ENCODE results near the gene ADAMTSL1. TPM values are rescaled to one million over a fixed set of nuclear protein-coding genes. Genes with fewer than 3 reads are reported as not detected.

Gene ADAMTSL1
- total RNA-seq, 3 donors from 2014 or later, result 3.6 to 7.5 (median 4.2) TPM

DNA sequence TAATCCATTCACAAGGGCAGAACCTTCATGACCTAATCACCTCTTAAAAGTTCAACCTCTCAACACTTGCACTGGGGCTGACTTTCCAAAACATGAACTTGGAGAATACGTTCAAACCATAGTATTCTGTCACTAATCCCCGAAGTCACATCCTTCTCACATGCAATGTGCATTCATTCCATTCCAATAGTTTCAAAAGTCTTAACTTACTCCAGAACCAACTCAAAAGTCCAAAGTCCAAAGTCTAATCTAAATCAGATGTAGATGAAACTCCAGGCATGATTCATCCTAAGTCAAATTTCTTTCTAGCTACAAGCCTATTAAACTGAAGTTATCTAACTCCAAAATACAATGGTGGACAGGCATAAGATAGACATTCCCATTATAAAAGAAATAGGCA is 21.7 kb upstream of the ADAMTSL1 start:
- H3K4me1 ChIP-seq, result peaks cover 0 to 7% of the 10 kb centered on the region in 2 donors
- H3K9me3 ChIP-seq, result no peaks in the 10 kb centered on the region
- DNase-seq (ENCODE audit: low spot score in 2 of 2), result no peak
- intact Hi-C loops (cut with DNase I; ENCODE audit: low total_unique reads), result no loop called here
- no peaks in the 10 kb centered on the region for H3K27me3 ChIP-seq
- TF ChIP-seq, protein P1, sequence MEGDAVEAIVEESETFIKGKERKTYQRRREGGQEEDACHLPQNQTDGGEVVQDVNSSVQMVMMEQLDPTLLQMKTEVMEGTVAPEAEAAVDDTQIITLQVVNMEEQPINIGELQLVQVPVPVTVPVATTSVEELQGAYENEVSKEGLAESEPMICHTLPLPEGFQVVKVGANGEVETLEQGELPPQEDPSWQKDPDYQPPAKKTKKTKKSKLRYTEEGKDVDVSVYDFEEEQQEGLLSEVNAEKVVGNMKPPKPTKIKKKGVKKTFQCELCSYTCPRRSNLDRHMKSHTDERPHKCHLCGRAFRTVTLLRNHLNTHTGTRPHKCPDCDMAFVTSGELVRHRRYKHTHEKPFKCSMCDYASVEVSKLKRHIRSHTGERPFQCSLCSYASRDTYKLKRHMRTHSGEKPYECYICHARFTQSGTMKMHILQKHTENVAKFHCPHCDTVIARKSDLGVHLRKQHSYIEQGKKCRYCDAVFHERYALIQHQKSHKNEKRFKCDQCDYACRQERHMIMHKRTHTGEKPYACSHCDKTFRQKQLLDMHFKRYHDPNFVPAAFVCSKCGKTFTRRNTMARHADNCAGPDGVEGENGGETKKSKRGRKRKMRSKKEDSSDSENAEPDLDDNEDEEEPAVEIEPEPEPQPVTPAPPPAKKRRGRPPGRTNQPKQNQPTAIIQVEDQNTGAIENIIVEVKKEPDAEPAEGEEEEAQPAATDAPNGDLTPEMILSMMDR (IDR thresholded peaks at IDR 0.05), result no peak
- TF ChIP-seq POLR2A (IDR thresholded peaks at IDR 0.05), result no peak
- TF ChIP-seq POLR2AphosphoS5 (IDR thresholded peaks at IDR 0.05), result no peak
- no peaks in the 10 kb centered on the region for H3K36me3 ChIP-seq
- H3K4me3 ChIP-seq, result no peak overlapping the region
- H3K27ac ChIP-seq, result peak overlapping the region in 1 of 2 donors; percentile 22

DNA sequence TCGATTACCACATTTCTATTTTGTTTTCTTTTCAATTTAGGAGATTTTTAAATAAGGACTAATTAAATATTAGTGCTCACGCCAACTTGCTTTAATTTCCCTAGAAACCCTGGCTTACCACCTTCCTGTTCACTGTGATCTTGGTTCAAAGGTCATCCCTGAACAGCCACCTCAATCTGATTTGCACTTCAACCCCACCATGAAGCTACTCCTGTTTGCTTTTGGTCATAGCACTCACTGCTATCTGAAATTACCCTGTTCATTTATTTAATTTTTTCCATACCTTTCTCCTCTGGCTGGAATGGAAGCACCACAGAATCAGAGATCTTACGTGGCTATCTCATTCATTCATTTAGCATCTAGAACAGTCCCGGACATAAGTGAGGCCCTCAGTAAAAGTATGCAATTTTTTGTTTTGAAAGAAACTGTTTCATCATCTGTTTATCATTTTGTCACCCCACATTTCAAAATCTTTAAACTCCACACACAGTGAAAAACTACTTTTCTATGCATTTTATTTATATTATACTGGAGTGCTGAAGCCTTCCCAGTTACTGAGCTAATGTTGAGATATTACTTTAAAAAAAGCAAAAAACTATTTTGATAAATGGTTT is 17.2 kb upstream of the ADAMTSL1 start:
- no peaks in the 10 kb centered on the region for H3K27me3 ChIP-seq
- H3K36me3 ChIP-seq, result no peaks in the 10 kb centered on the region
- no peak for TF ChIP-seq POLR2A (IDR thresholded peaks at IDR 0.05)
- TF ChIP-seq, protein P1 (IDR thresholded peaks at IDR 0.05), result no peak
- intact Hi-C loops (cut with DNase I; ENCODE audit: low total_unique reads), result no loop called here
- no peak overlapping the region for H3K27ac ChIP-seq
- H3K9me3 ChIP-seq, result no peaks in the 10 kb centered on the region
- H3K4me3 ChIP-seq, result no peak overlapping the region
- no peaks in the 10 kb centered on the region for H3K4me1 ChIP-seq
- DNase-seq (ENCODE audit: low spot score in 2 of 2), result no peak

DNA sequence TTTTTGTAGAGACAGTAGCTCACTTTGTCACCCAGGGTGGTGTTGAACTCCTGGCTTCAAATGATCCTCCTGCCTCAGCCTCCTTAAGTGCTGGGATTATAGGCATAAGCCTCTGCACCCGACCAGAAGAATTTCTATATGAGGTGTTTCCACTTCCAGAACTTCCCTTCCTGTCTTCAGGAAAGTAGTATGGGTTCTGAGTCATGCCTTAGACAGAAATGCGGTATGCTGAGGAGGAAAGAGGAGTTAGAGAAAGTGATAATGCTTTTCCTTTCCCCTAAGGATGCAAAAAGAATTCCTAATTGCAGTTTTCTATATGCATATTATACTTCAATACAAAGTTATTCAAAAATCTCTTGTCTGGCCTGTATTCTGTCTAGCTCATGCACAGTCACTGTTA is 16.4 kb upstream of the ADAMTSL1 start:
- Histone ChIP-seq H3K36me3 (no peaks in the 10 kb centered on the region), H3K27me3 (no peaks in the 10 kb centered on the region), H3K4me3 (no peak overlapping the region), H3K4me1 (no peaks in the 10 kb centered on the region), H3K27ac (no peak overlapping the region), H3K9me3 (no peaks in the 10 kb centered on the region)
- DNase-seq (ENCODE audit: low spot score in 2 of 2), result no peak
- intact Hi-C loops (cut with DNase I; ENCODE audit: low total_unique reads), result no loop called here
- TF ChIP-seq POLR2AphosphoS5 (IDR thresholded peaks at IDR 0.05) (no peak), POLR2A (IDR thresholded peaks at IDR 0.05) (no peak)
- TF ChIP-seq, protein P1 (IDR thresholded peaks at IDR 0.05), result no peak

DNA sequence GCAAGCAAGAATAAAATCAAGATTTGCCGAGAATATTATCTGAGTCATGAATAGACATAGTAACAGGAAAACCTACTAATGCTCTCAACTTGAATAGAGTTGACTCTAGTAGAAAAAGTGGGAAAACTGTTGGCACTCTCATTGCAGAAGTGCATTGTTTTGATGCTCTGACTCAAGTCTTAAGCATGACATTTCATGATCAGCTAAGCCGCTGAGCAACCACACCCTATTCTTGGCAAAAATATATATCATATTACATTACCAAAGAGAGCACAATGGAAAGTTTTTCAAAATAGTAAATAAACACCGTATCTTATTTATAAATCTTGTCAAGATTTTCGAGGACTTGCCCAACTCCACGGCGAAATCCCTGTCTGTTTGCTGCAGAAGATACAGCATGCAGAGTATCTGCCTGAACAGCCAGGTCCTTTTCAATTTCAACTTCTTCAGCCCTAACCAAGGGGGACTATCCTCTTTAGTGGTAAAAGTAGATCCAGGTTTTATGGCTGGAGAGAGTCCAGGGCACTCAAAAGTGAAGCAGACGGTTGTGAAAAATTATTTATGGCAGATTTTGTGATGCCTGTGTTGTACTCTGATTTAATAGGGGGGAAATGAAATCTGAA is 13.9 kb upstream of the ADAMTSL1 start:
- intact Hi-C loops (cut with DNase I; ENCODE audit: low total_unique reads), result no loop called here
- H3K27me3 ChIP-seq, result no peaks in the 10 kb centered on the region

DNA sequence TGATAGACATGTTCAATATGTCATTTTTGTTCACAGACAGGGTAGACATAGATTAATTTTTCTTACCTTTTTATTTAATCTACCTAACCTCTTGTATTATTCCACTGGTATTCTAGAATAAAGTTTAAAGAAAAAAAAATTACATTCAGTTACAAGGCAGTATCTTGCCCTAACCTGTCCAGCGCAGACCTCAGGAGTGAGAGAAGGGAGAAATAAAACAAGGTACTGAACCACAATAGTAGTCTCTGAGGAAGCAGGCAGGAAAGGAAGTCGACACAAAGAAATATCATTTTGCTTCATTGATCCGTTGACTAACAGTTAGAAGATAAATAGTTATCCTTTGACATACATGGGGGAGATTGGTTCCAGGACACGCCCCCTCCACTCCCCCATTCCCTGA is 12.5 kb upstream of the ADAMTSL1 start:
- intact Hi-C loops (cut with DNase I; ENCODE audit: low total_unique reads), result no loop called here
- Histone ChIP-seq H3K36me3 (no peaks in the 10 kb centered on the region), H3K4me3 (no peak overlapping the region), H3K4me1 (no peaks in the 10 kb centered on the region), H3K27me3 (no peaks in the 10 kb centered on the region), H3K27ac (no peak overlapping the region), H3K9me3 (no peaks in the 10 kb centered on the region)
- TF ChIP-seq, protein P1 (IDR thresholded peaks at IDR 0.05), result no peak
- no peak for TF ChIP-seq POLR2AphosphoS5 (IDR thresholded peaks at IDR 0.05)
- TF ChIP-seq POLR2A (IDR thresholded peaks at IDR 0.05), result no peak
- DNase-seq (ENCODE audit: low spot score in 2 of 2), result no peak

More for the DNA sequence above, 13.9 kb upstream of the ADAMTSL1 start:
- TF ChIP-seq POLR2AphosphoS5 (IDR thresholded peaks at IDR 0.05) (no peak), POLR2A (IDR thresholded peaks at IDR 0.05) (no peak)
- TF ChIP-seq, protein P1 (IDR thresholded peaks at IDR 0.05), result no peak
- DNase-seq (ENCODE audit: low spot score in 2 of 2), result no peak
- Histone ChIP-seq H3K4me1 (no peaks in the 10 kb centered on the region), H3K4me3 (no peak overlapping the region), H3K27ac (no peak overlapping the region), H3K9me3 (no peaks in the 10 kb centered on the region), H3K36me3 (no peaks in the 10 kb centered on the region)
